ENCODE measurements around the gene ZIC2.

The ZIC2 gene

DNA sequence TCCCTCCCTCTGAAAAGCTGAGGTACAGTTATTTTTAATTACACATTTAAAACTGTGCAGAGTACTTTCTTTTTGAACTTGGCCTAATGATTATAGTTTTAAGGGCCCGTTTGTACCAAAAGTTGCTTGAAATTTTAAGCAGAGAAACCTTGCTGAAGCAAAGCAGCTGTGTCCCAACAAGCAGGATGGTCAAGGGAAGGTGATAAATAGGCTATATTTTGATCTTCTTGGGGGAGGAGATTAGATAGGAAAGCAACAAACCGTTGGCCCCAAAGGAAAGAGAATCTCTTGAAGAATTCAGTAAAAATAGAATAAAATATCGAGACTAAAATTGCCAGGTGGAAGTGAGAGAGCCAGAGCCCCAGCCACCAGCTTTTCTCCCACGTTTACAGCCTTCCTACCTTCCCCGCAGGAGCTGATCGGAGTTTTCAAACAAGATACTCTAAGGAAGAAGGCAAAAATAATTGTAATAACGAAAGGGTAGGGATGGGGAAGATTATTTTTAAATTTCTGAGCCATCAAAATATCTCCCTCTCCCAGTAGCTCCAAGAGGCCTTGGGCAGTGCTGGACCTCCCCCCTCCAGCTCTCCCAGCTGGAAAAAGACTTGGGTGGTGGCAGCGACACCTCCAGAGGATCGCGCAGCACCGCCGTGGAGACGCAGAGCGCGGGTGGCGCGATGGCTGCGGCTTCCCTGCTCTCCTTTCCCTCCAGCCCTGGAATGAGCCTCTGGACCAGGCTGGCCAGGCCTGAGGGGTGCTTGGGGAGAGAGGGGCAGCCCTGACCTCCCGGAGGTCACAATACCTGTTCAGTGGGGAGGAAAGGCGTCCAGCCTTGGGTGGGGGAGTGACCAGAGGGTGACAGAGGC is 5.8 kb downstream of the ZIC2 start (continued):
- TF ChIP-seq, protein P1, sequence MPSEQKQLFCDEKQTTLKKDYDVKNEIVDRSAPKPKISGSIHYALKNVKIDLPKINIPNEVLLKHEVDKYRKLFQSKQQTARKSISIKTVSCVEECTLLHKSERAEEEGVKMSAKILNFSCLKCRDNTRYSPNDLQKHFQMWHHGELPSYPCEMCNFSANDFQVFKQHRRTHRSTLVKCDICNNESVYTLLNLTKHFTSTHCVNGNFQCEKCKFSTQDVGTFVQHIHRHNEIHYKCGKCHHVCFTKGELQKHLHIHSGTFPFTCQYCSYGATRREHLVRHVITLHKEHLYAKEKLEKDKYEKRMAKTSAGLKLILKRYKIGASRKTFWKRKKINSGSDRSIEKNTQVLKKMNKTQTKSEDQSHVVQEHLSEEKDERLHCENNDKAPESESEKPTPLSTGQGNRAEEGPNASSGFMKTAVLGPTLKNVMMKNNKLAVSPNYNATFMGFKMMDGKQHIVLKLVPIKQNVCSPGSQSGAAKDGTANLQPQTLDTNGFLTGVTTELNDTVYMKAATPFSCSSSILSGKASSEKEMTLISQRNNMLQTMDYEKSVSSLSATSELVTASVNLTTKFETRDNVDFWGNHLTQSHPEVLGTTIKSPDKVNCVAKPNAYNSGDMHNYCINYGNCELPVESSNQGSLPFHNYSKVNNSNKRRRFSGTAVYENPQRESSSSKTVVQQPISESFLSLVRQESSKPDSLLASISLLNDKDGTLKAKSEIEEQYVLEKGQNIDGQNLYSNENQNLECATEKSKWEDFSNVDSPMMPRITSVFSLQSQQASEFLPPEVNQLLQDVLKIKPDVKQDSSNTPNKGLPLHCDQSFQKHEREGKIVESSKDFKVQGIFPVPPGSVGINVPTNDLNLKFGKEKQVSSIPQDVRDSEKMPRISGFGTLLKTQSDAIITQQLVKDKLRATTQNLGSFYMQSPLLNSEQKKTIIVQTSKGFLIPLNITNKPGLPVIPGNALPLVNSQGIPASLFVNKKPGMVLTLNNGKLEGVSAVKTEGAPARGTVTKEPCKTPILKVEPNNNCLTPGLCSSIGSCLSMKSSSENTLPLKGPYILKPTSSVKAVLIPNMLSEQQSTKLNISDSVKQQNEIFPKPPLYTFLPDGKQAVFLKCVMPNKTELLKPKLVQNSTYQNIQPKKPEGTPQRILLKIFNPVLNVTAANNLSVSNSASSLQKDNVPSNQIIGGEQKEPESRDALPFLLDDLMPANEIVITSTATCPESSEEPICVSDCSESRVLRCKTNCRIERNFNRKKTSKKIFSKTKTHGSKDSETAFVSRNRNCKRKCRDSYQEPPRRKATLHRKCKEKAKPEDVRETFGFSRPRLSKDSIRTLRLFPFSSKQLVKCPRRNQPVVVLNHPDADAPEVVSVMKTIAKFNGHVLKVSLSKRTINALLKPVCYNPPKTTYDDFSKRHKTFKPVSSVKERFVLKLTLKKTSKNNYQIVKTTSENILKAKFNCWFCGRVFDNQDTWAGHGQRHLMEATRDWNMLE (tag by site-specific recombination; conservative IDR thresholded peaks at IDR 0.05; ENCODE audit: low read depth), result no peak
- TF ChIP-seq, protein P2, sequence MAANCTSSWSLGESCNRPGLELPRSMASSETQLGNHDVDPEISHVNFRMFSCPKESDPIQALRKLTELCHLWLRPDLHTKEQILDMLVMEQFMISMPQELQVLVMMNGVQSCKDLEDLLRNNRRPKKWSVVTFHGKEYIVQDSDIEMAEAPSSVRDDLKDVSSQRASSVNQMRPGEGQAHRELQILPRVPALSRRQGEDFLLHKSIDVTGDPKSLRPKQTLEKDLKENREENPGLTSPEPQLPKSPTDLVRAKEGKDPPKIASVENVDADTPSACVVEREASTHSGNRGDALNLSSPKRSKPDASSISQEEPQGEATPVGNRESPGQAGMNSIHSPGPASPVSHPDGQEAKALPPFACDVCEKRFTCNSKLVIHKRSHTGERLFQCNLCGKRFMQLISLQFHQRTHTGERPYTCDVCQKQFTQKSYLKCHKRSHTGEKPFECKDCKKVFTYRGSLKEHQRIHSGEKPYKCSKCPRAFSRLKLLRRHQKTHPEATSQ (tag by site-specific recombination; IDR thresholded peaks at IDR 0.05), result no peak
- no peak for TF ChIP-seq HOXA7 (CRISPR knock-in tag; IDR thresholded peaks at IDR 0.05; ENCODE audit: borderline replicate concordance)

DNA sequence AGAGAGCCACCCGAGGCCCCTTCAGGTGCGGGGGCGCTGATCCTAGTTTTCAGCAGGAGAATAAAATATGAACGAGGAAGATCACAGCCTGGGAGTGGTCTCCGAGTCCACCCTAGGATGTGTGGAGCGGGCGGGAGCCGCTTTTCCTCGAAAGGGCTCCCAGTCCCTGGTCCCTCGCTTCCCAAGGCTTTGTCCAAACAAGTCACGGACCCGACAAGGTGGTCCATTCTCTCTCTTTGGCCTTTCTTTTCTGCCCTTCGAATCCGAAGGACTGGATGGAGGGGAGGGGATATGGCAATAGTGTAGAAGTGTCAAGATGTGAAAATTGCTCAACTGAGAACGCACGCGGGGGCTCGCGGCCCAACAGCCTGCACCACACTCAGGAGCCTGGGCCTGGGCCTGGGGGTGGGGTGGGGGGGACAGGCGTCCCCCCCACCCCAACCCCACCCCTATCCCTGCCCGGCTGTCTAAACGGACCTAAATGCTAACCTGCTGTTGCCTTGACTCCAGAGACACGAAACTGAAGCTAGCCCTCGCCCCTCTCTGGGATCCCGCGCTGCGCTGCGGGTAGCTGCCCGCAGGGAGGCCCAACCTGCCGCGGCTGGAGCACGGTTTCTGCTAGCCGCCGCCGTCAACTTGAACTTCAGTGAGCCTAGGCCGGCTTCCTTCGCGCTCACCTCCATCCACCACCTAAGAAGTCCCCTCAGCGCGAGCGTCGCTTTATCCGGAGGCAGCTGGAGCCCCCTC is 7.1 kb downstream of the ZIC2 start:
- no peak overlapping the region for H3K4me3 ChIP-seq (ENCODE audit: low read depth, low read length)
- H3K4me1 ChIP-seq (ENCODE audit: control insufficient read depth, insufficient read depth, low read length), result peaks cover 11% of the 10 kb centered on the region
- no peaks in the 10 kb centered on the region for H3K9me3 ChIP-seq (ENCODE audit: control insufficient read depth, insufficient read depth, low read depth, low read length)
- CTCF ChIA-PET, result no interaction called here
- H3K36me3 ChIP-seq (ENCODE audit: control insufficient read depth in 2 of 2, insufficient read depth in 1 of 2, low read length in 2 of 2), result peaks cover 0 to 20% of the 10 kb centered on the region in 2 experiments; a peak in 1 of 3 replicates
- POLR2A ChIA-PET, result no interaction called here
- no peak overlapping the region for H3K27ac ChIP-seq (ENCODE audit: extremely low read depth, low read depth, low read length)
- no peak for TF ChIP-seq ZNF621 (tag by site-specific recombination; IDR thresholded peaks at IDR 0.05)
- TF ChIP-seq ZNF324 (tag by site-specific recombination; IDR thresholded peaks at IDR 0.05), result no peak
- TF ChIP-seq ZNF610 (tag by site-specific recombination; IDR thresholded peaks at IDR 0.05; ENCODE audit: borderline replicate concordance), result no peak
- TF ChIP-seq ZNF596 (tag by site-specific recombination; IDR thresholded peaks at IDR 0.05), result peak; percentile 78
- TF ChIP-seq ZNF140 (tag by site-specific recombination; IDR thresholded peaks at IDR 0.05), result no peak
- TF ChIP-seq KLF1 (tag by site-specific recombination; IDR thresholded peaks at IDR 0.05), result no peak
- TF ChIP-seq KLF16 (tag by site-specific recombination; IDR thresholded peaks at IDR 0.05), result no peak
- TF ChIP-seq GLI4 (tag by site-specific recombination; IDR thresholded peaks at IDR 0.05), result no peak
- TF ChIP-seq ZNF114 (tag by site-specific recombination; IDR thresholded peaks at IDR 0.05), result no peak
- no peak for TF ChIP-seq ZFP69B (tag by site-specific recombination; IDR thresholded peaks at IDR 0.05)
- TF ChIP-seq ZNF2 (tag by site-specific recombination; IDR thresholded peaks at IDR 0.05), result no peak
- peak; percentile 44; the same call in 1 of the 2 replicates for TF ChIP-seq IKZF3 (tag by site-specific recombination; IDR thresholded peaks at IDR 0.05)
- TF ChIP-seq ZNF747 (tag by site-specific recombination; IDR thresholded peaks at IDR 0.05), result no peak
- TF ChIP-seq ZNF514 (tag by site-specific recombination; IDR thresholded peaks at IDR 0.05), result no peak
- TF ChIP-seq SP2 (tag by site-specific recombination; IDR thresholded peaks at IDR 0.05), result no peak
- TF ChIP-seq MYNN (tag by site-specific recombination; IDR thresholded peaks at IDR 0.05; ENCODE audit: borderline replicate concordance), result no peak
- TF ChIP-seq, protein P3, sequence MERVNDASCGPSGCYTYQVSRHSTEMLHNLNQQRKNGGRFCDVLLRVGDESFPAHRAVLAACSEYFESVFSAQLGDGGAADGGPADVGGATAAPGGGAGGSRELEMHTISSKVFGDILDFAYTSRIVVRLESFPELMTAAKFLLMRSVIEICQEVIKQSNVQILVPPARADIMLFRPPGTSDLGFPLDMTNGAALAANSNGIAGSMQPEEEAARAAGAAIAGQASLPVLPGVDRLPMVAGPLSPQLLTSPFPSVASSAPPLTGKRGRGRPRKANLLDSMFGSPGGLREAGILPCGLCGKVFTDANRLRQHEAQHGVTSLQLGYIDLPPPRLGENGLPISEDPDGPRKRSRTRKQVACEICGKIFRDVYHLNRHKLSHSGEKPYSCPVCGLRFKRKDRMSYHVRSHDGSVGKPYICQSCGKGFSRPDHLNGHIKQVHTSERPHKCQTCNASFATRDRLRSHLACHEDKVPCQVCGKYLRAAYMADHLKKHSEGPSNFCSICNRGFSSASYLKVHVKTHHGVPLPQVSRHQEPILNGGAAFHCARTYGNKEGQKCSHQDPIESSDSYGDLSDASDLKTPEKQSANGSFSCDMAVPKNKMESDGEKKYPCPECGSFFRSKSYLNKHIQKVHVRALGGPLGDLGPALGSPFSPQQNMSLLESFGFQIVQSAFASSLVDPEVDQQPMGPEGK (tag by site-specific recombination; IDR thresholded peaks at IDR 0.05), result peak; percentile 27; the same call in 1 of the 2 replicates
- TF ChIP-seq ZNF768 (tag by site-specific recombination; IDR thresholded peaks at IDR 0.05), result no peak
- no peak for TF ChIP-seq ZBTB48 (tag by site-specific recombination; IDR thresholded peaks at IDR 0.05)
- no peak for TF ChIP-seq HOXD13 (CRISPR knock-in tag; IDR thresholded peaks at IDR 0.05; ENCODE audit: borderline replicate concordance)
- TF ChIP-seq, protein P4, sequence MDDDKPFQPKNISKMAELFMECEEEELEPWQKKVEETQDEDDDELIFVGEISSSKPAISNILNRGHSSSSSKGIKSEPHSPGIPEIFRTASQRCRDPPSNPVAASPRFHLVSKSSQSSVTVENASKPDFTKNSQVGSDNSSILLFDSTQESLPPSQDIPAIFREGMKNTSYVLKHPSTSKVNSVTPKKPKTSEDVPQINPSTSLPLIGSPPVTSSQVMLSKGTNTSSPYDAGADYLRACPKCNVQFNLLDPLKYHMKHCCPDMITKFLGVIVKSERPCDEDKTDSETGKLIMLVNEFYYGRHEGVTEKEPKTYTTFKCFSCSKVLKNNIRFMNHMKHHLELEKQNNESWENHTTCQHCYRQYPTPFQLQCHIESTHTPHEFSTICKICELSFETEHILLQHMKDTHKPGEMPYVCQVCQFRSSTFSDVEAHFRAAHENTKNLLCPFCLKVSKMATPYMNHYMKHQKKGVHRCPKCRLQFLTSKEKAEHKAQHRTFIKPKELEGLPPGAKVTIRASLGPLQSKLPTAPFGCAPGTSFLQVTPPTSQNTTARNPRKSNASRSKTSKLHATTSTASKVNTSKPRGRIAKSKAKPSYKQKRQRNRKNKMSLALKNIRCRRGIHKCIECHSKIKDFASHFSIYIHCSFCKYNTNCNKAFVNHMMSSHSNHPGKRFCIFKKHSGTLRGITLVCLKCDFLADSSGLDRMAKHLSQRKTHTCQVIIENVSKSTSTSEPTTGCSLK (tag by site-specific recombination; IDR thresholded peaks at IDR 0.05), result no peak
